ENCODE results near the gene ZNF385C. TPM values are rescaled to one million over a fixed set of nuclear protein-coding genes. Genes with fewer than 3 reads are reported as not detected.

ZNF385C gene
- total and polyA plus RNA-seq, 2 of the 13 experiments (the other 11 are each of a cell fraction or from before 2014, with no cell fraction given): 2.3 to 6.1 TPM

GRCh38 chr17:42019509-42020404 lies 78.5 kb downstream of the ZNF385C start, which contains the start of gene NKIRAS2 (continued):
- TF ChIP-seq SNAPC4 (CRISPR knock-in tag; IDR thresholded peaks at IDR 0.05) (peak; percentile 64; the same call in 1 of the 2 replicates), ETV5 (CRISPR knock-in tag; IDR thresholded peaks at IDR 0.05; ENCODE audit: borderline replicate concordance) (peak; percentile 89), TOE1 (CRISPR knock-in tag; IDR thresholded peaks at IDR 0.05) (no peak; the same call in 1 of the 2 replicates), RARA (CRISPR knock-in tag; IDR thresholded peaks at IDR 0.05) (peak; percentile 48), ZNF33B (CRISPR knock-in tag; IDR thresholded peaks at IDR 0.05) (no peak), ZNF543 (CRISPR knock-in tag; IDR thresholded peaks at IDR 0.05) (no peak; the same call in 1 of the 2 replicates), ELF3 (CRISPR knock-in tag; IDR thresholded peaks at IDR 0.05) (peak; percentile 81), NFIC (IDR thresholded peaks at IDR 0.05; ENCODE audit: low read length) (no peak), TCF7L2 (IDR thresholded peaks at IDR 0.05; ENCODE audit: low read depth, low read length) (no peak), RAD51 (IDR thresholded peaks at IDR 0.05; ENCODE audit: borderline replicate concordance) (no peak), NFYC (CRISPR knock-in tag; IDR thresholded peaks at IDR 0.05) (peak; percentile 46)
- TF ChIP-seq, protein P1, sequence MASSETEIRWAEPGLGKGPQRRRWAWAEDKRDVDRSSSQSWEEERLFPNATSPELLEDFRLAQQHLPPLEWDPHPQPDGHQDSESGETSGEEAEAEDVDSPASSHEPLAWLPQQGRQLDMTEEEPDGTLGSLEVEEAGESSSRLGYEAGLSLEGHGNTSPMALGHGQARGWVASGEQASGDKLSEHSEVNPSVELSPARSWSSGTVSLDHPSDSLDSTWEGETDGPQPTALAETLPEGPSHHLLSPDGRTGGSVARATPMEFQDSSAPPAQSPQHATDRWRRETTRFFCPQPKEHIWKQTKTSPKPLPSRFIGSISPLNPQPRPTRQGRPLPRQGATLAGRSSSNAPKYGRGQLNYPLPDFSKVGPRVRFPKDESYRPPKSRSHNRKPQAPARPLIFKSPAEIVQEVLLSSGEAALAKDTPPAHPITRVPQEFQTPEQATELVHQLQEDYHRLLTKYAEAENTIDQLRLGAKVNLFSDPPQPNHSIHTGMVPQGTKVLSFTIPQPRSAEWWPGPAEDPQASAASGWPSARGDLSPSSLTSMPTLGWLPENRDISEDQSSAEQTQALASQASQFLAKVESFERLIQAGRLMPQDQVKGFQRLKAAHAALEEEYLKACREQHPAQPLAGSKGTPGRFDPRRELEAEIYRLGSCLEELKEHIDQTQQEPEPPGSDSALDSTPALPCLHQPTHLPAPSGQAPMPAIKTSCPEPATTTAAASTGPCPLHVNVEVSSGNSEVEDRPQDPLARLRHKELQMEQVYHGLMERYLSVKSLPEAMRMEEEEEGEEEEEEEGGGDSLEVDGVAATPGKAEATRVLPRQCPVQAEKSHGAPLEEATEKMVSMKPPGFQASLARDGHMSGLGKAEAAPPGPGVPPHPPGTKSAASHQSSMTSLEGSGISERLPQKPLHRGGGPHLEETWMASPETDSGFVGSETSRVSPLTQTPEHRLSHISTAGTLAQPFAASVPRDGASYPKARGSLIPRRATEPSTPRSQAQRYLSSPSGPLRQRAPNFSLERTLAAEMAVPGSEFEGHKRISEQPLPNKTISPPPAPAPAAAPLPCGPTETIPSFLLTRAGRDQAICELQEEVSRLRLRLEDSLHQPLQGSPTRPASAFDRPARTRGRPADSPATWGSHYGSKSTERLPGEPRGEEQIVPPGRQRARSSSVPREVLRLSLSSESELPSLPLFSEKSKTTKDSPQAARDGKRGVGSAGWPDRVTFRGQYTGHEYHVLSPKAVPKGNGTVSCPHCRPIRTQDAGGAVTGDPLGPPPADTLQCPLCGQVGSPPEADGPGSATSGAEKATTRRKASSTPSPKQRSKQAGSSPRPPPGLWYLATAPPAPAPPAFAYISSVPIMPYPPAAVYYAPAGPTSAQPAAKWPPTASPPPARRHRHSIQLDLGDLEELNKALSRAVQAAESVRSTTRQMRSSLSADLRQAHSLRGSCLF (CRISPR knock-in tag; IDR thresholded peaks at IDR 0.05; ENCODE audit: borderline replicate concordance): no peak
- TF ChIP-seq, protein P2, sequence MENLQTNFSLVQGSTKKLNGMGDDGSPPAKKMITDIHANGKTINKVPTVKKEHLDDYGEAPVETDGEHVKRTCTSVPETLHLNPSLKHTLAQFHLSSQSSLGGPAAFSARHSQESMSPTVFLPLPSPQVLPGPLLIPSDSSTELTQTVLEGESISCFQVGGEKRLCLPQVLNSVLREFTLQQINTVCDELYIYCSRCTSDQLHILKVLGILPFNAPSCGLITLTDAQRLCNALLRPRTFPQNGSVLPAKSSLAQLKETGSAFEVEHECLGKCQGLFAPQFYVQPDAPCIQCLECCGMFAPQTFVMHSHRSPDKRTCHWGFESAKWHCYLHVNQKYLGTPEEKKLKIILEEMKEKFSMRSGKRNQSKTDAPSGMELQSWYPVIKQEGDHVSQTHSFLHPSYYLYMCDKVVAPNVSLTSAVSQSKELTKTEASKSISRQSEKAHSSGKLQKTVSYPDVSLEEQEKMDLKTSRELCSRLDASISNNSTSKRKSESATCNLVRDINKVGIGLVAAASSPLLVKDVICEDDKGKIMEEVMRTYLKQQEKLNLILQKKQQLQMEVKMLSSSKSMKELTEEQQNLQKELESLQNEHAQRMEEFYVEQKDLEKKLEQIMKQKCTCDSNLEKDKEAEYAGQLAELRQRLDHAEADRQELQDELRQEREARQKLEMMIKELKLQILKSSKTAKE (CRISPR knock-in tag; IDR thresholded peaks at IDR 0.05; ENCODE audit: borderline replicate concordance): no peak
- TF ChIP-seq, protein P3, sequence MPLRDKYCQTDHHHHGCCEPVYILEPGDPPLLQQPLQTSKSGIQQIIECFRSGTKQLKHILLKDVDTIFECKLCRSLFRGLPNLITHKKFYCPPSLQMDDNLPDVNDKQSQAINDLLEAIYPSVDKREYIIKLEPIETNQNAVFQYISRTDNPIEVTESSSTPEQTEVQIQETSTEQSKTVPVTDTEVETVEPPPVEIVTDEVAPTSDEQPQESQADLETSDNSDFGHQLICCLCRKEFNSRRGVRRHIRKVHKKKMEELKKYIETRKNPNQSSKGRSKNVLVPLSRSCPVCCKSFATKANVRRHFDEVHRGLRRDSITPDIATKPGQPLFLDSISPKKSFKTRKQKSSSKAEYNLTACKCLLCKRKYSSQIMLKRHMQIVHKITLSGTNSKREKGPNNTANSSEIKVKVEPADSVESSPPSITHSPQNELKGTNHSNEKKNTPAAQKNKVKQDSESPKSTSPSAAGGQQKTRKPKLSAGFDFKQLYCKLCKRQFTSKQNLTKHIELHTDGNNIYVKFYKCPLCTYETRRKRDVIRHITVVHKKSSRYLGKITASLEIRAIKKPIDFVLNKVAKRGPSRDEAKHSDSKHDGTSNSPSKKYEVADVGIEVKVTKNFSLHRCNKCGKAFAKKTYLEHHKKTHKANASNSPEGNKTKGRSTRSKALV (CRISPR knock-in tag; IDR thresholded peaks at IDR 0.05): peak; percentile 54; the same call in 1 of the 2 replicates
